ENCODE measurements around the gene VPS16.
A peak's percentile ranks its signal among the peaks of the same experiment; 100 is the strongest.

Gene VPS16

GRCh38 chr20:2820084-2820895 is 20.3 kb upstream of the VPS16 start:
- DNase-seq (ENCODE audit: low read depth in 1 of 2, low spot score in 1 of 2), result no peak
- no peak for TF ChIP-seq POLR2AphosphoS5 (IDR thresholded peaks at IDR 0.05; ENCODE audit: low read depth)
- no peak for TF ChIP-seq SPI1 (IDR thresholded peaks at IDR 0.05; ENCODE audit: borderline replicate concordance, low read depth)
- no peak for TF ChIP-seq GABPA (IDR thresholded peaks at IDR 0.05; ENCODE audit: low read depth)
- no peak for TF ChIP-seq CTCF (IDR thresholded peaks at IDR 0.05; ENCODE audit: insufficient read depth, low read length)

GRCh38 chr20:2820896-2821869 is 19.4 kb upstream of the VPS16 start:
- Histone ChIP-seq H3K27ac (replicated peaks) (no peak overlapping the region), H3K4me3 (replicated peaks; ENCODE audit: insufficient read depth, low read length) (no peak overlapping the region), H3K27me3 (ENCODE audit: insufficient read depth, poor library complexity, severe bottlenecking) (peaks cover 8% of the 10 kb centered on the region)
- no peak for DNase-seq (ENCODE audit: low read depth in 1 of 2, low spot score in 1 of 2)
- TF ChIP-seq SPI1 (IDR thresholded peaks at IDR 0.05; ENCODE audit: borderline replicate concordance, low read depth) (no peak), POLR2AphosphoS5 (IDR thresholded peaks at IDR 0.05; ENCODE audit: low read depth) (no peak), GABPA (IDR thresholded peaks at IDR 0.05; ENCODE audit: low read depth) (no peak), REST (IDR thresholded peaks at IDR 0.05; ENCODE audit: insufficient replicate concordance, low read depth) (no peak), CTCF (IDR thresholded peaks at IDR 0.05; ENCODE audit: insufficient read depth, low read length) (no peak)

More at GRCh38 chr20:2820084-2820895, 20.3 kb upstream of the VPS16 start:
- H3K27ac ChIP-seq (replicated peaks), result no peak overlapping the region
- peaks cover 5% of the 10 kb centered on the region for H3K27me3 ChIP-seq (ENCODE audit: insufficient read depth, poor library complexity, severe bottlenecking)
- no peak overlapping the region for H3K4me3 ChIP-seq (replicated peaks; ENCODE audit: insufficient read depth, low read length)

- peak in 1 of 2 experiments; percentile 29 for DNase-seq (ENCODE audit: low read depth in 1 of 2, low spot score in 1 of 2)
- TF ChIP-seq SPI1 (IDR thresholded peaks at IDR 0.05; ENCODE audit: borderline replicate concordance, low read depth) (no peak), GABPA (IDR thresholded peaks at IDR 0.05; ENCODE audit: low read depth) (no peak)
- no peak overlapping the region for H3K4me3 ChIP-seq (replicated peaks; ENCODE audit: insufficient read depth, low read length)
- no peak overlapping the region for H3K27ac ChIP-seq (replicated peaks)
- peaks cover 14% of the 10 kb centered on the region for H3K27me3 ChIP-seq (ENCODE audit: insufficient read depth, poor library complexity, severe bottlenecking)
These were observed 18.5 kb upstream of the VPS16 start for GRCh38 chr20:2822073-2822472.

- peaks cover 14% of the 10 kb centered on the region for H3K27me3 ChIP-seq (ENCODE audit: insufficient read depth, poor library complexity, severe bottlenecking)
- DNase-seq (ENCODE audit: low read depth in 1 of 2, low spot score in 1 of 2), result no peak
- no peak for TF ChIP-seq GABPA (IDR thresholded peaks at IDR 0.05; ENCODE audit: low read depth)
- TF ChIP-seq SPI1 (IDR thresholded peaks at IDR 0.05; ENCODE audit: borderline replicate concordance, low read depth), result no peak
- TF ChIP-seq POLR2AphosphoS5 (IDR thresholded peaks at IDR 0.05; ENCODE audit: low read depth), result no peak
- no peak for TF ChIP-seq CTCF (IDR thresholded peaks at IDR 0.05; ENCODE audit: insufficient read depth, low read length)
- TF ChIP-seq REST (IDR thresholded peaks at IDR 0.05; ENCODE audit: insufficient replicate concordance, low read depth), result no peak
- no peak overlapping the region for H3K27ac ChIP-seq (replicated peaks)
- no peak overlapping the region for H3K4me3 ChIP-seq (replicated peaks; ENCODE audit: insufficient read depth, low read length)
These were observed 14.8 kb upstream of the VPS16 start for GRCh38 chr20:2825761-2826160.
